Measurements from ENCODE around the gene FATE1. TPM values are rescaled to one million over a fixed set of nuclear protein-coding genes. Genes with fewer than 3 reads are reported as not detected.
A peak's percentile ranks its signal among the peaks of the same experiment; 100 is the strongest.

FATE1 gene
- total RNA-seq, 2 experiments from 2014 or later = not detected

GRCh38 chrX:151713849-151714248 is 2.0 kb upstream of the FATE1 start:
- Histone ChIP-seq H3K9me2 (ENCODE audit: insufficient read depth, low read length) (no peaks in the 10 kb centered on the region), H3K79me2 (ENCODE audit: insufficient read depth, low read depth, low read length) (no peaks in the 10 kb centered on the region), H3K4me3 (ENCODE audit: low read depth, low read length, poor library complexity, severe bottlenecking) (no peak overlapping the region), H3K4me1 (ENCODE audit: insufficient read depth, low read length, poor library complexity, severe bottlenecking) (no peaks in the 10 kb centered on the region), H2AFZ (ENCODE audit: low read length) (no peak overlapping the region), H3K36me3 (ENCODE audit: insufficient read depth, low read length) (no peaks in the 10 kb centered on the region), H3K9me3 (ENCODE audit: low read length) (no peaks in the 10 kb centered on the region), H4K20me1 (ENCODE audit: insufficient read depth, low read length) (no peaks in the 10 kb centered on the region), H3K27ac (ENCODE audit: low read depth, low read length, poor library complexity, severe bottlenecking) (no peak overlapping the region), H3K4me2 (ENCODE audit: low read length) (no peak overlapping the region)
- no TSS peak for BruUV-seq (replicated peaks)
- CTCF ChIA-PET (ENCODE audit: unreplicated experiment) = no interaction called here
- DNase-seq (ENCODE audit: low spot score) = peak; percentile 11
- intact Hi-C loops (cut with micrococcal nuclease; ENCODE audit: unreplicated experiment) = no loop called here
- TF ChIP-seq EZH2phosphoT487 (IDR thresholded peaks at IDR 0.05; ENCODE audit: borderline replicate concordance, low read depth, low read length) (no peak), CTCF (conservative IDR thresholded peaks at IDR 0.05; ENCODE audit: low read length) (peak; percentile 67)
- POLR2A ChIA-PET = no interaction called here

GRCh38 chrX:151714362-151714761 is 1.5 kb upstream of the FATE1 start:
- no peaks in the 10 kb centered on the region for H3K9me2 ChIP-seq (ENCODE audit: insufficient read depth, low read length)
- TF ChIP-seq CTCF (conservative IDR thresholded peaks at IDR 0.05; ENCODE audit: low read length) = no peak
- TF ChIP-seq EZH2phosphoT487 (IDR thresholded peaks at IDR 0.05; ENCODE audit: borderline replicate concordance, low read depth, low read length) = no peak

GRCh38 chrX:151722241-151722846 is 6.5 kb downstream of the FATE1 start:
- POLR2A ChIA-PET = no interaction called here
- intact Hi-C loops (cut with micrococcal nuclease; ENCODE audit: unreplicated experiment) = no loop called here
- peak; percentile 10 for DNase-seq (ENCODE audit: low spot score)

More at GRCh38 chrX:151714362-151714761, 1.5 kb upstream of the FATE1 start:
- Histone ChIP-seq H3K9me3 (ENCODE audit: low read length) (no peaks in the 10 kb centered on the region), H3K36me3 (ENCODE audit: insufficient read depth, low read length) (no peaks in the 10 kb centered on the region), H3K79me2 (ENCODE audit: insufficient read depth, low read depth, low read length) (no peaks in the 10 kb centered on the region), H3K4me3 (ENCODE audit: low read depth, low read length, poor library complexity, severe bottlenecking) (no peak overlapping the region), H3K27ac (ENCODE audit: low read depth, low read length, poor library complexity, severe bottlenecking) (no peak overlapping the region), H2AFZ (ENCODE audit: low read length) (no peak overlapping the region), H3K4me2 (ENCODE audit: low read length) (no peak overlapping the region), H4K20me1 (ENCODE audit: insufficient read depth, low read length) (no peaks in the 10 kb centered on the region), H3K4me1 (ENCODE audit: insufficient read depth, low read length, poor library complexity, severe bottlenecking) (no peaks in the 10 kb centered on the region)
- BruUV-seq (replicated peaks) = no TSS peak
- no peak for DNase-seq (ENCODE audit: low spot score)
- ChIA-PET POLR2A (no interaction called here), CTCF (ENCODE audit: unreplicated experiment) (no interaction called here)
- intact Hi-C loops (cut with micrococcal nuclease; ENCODE audit: unreplicated experiment) = no loop called here

More at GRCh38 chrX:151722241-151722846, 6.5 kb downstream of the FATE1 start:
- Histone ChIP-seq H3K4me2 (ENCODE audit: low read length) (no peak overlapping the region), H3K9me2 (ENCODE audit: insufficient read depth, low read length) (no peaks in the 10 kb centered on the region), H3K27ac (ENCODE audit: low read depth, low read length, poor library complexity, severe bottlenecking) (no peak overlapping the region), H3K36me3 (ENCODE audit: insufficient read depth, low read length) (no peaks in the 10 kb centered on the region), H3K9me3 (ENCODE audit: low read length) (no peaks in the 10 kb centered on the region), H3K4me1 (ENCODE audit: insufficient read depth, low read length, poor library complexity, severe bottlenecking) (no peaks in the 10 kb centered on the region), H4K20me1 (ENCODE audit: insufficient read depth, low read length) (no peaks in the 10 kb centered on the region), H2AFZ (ENCODE audit: low read length) (no peak overlapping the region), H3K79me2 (ENCODE audit: insufficient read depth, low read depth, low read length) (no peaks in the 10 kb centered on the region), H3K4me3 (ENCODE audit: low read depth, low read length, poor library complexity, severe bottlenecking) (no peak overlapping the region)
- no TSS peak for BruUV-seq (replicated peaks)
- TF ChIP-seq CTCF (conservative IDR thresholded peaks at IDR 0.05; ENCODE audit: low read length) (peak; percentile 61), EZH2phosphoT487 (IDR thresholded peaks at IDR 0.05; ENCODE audit: borderline replicate concordance, low read depth, low read length) (no peak)
- CTCF ChIA-PET (ENCODE audit: unreplicated experiment) = no interaction called here
